HG03439 (cell line): ENCODE results near the gene CNTNAP2.
"Not testable (repeated sequence)": the region's sequence is repeated elsewhere in the genome, so short reads cannot be mapped to it uniquely, and the experiment has no call there.

Experiments used
- ATAC-seq: cut with Tn5 transposase; IDR thresholded peaks from one replicate; pipeline ENCODE4 v1.9.1; 2021; ENCODE audit warnings: mild to moderate bottlenecking, moderate library complexity; ENCODE audit not compliant: unreplicated experiment

CNTNAP2 gene

DNA sequence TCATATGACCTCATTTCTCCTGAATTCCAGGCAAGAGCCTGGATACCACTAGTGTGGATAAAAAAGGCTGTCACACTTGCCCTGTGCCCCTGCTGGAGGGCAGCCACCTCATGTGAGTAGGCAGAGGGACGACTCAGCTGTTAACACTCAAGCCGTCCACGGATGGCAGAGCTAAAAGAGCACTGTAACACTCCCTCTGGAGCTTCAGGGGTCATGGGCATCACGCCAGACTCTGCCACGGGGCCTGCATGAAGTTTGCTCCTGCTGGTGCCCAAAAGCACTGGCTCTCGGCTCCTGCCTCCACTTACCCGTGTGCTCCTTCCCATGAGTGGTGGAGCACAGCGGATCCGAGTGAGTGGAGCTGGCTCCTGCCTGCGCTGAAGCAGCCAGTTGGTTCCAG is 1554.2 kb downstream of the CNTNAP2 start:
- no peak for ATAC-seq

GRCh38 chr7:147674705-147675104 is 1558.1 kb downstream of the CNTNAP2 start:
- ATAC-seq, result no peak

- ATAC-seq, result no peak
Observed at GRCh38 chr7:147678943-147679342, 1562.3 kb downstream of the CNTNAP2 start.

- ATAC-seq, result no peak
Observed at GRCh38 chr7:147681530-147681929, 1564.9 kb downstream of the CNTNAP2 start.

GRCh38 chr7:147700702-147701101 is 1584.1 kb downstream of the CNTNAP2 start:
- ATAC-seq, result no peak

- ATAC-seq, result no peak
Observed at GRCh38 chr7:147707926-147708325, 1591.3 kb downstream of the CNTNAP2 start.

GRCh38 chr7:147708871-147709270 is 1592.3 kb downstream of the CNTNAP2 start:
- no peak for ATAC-seq

DNA sequence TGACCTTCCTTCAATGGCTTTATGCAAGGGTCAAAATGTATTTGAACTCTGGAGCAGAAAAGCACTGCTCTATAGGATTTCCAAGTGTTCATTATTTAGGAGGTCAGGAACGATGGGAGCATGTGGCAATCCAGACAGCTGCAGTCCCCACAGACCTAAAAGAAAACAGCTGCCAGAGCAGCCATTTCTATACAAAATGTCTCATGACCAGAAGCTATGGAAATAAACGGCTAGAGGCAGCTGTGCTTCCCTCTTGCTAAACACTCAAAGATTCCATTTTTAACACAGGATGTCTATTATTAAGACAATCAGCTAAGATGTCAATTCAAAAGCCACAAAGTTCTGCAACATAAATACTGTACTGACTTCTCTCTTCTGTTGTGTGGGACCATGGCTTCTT is 1594.8 kb downstream of the CNTNAP2 start:
- no peak for ATAC-seq

DNA sequence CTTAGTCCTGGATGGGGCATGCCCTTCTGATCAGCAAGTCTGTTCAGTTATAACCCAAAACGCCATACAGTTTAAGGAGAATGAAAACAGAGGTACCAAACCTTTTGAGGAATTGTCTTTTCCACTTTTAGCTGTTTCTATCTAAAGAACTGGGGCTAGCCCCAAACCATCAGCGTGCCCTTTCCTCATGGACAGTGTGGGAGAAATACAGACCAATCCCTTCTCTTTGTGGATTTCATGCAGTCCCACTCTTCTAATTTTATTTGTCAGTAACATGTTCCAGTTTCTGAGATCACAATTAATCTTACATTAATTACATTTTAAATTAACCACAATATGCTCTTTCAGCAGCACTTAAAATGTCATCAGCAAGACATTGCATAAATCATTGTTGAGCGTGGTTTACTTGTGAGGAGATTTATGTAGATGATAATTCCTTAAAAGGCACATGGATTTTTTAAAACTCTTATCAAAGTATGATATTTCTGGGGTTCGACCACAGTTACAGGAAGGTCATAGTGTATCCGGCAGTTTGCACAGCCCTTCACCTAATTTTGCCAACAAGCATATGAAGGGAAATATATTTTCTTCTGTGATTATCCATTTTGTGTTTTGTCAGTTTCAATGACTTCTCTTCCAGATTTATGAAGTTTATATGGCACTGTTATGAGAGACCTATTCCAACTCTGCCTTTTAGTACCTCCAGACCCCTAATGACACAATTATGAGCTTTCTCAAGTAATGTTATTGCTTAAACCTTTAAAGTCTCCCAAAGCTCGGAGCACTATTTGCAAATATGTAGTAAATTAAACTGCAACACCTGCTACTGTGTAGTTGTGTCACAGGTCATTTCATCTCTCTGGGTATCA is 1605.6 kb downstream of the CNTNAP2 start:
- no peak for ATAC-seq

DNA sequence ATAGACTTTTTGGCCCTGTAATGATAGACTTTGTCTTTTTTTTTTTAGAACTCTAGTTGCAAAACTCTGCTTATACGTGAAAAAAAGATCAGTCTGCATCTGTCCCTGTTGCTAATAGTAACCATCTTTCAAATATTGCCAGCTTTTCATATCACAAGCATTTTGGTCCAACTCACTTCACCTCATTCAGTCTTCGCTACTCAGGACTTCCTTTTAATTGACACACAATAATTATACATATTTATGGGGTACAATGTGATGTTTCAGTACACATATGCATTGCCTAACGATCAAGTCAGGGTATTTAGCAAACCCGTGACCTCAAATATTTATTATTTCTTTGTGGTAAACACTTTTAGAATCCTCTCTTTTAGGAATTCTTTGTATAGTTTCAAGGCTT is 1606.9 kb downstream of the CNTNAP2 start:
- ATAC-seq, result no peak

- ATAC-seq, result no peak
Observed at GRCh38 chr7:147731311-147731710, 1614.7 kb downstream of the CNTNAP2 start.

DNA sequence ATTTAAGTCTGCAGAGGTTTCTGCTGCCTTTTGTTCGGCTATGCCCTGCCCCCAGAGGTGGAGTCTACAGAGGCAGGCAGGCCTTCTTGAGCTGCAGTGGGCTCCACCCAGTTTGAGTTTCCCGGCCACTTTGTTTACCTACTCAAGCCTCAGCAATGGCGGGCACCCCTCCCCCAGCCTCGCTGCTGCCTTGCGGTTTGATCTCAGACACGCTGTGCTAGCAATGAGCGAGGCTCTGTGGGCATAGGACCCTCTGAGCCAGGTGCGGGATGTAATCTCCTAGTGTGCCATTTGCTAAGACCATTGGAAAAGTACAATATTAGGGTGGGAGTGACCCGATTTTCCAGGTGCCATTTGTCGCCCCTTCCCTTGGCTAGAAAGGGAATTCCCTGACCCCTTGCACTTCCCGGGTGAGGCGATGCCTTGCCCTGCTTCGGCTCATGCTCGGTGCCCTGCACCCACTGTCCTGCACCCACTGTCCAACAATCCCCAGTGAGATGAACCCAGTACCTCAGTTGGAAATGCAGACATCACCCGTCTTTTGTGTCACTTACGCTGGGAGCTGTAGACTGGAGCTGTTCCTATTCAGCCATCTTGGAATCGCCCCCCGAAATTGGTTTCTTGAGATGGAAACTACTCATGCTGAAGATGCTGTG is 1621.1 kb downstream of the CNTNAP2 start:
- ATAC-seq, result not testable (repeated sequence)

DNA sequence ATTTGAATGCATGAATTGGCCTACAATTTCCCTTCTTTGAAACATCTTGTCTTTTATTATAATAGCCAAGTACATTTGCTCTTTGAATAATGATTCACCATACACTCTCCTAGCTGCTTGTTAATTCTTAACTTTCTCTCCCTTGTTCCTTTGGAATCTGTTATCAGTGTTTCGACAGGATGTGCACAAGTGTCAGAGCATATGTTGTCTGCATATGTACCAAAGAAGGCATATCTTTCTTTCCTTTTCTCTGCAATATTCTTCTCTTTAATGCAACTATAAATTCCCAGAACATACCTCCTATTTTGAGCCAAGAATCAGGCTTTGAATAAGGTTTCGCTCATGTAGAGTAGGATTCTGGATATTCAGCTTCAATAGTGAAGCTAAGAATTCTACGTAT is 1625.7 kb downstream of the CNTNAP2 start:
- ATAC-seq, result no peak

DNA sequence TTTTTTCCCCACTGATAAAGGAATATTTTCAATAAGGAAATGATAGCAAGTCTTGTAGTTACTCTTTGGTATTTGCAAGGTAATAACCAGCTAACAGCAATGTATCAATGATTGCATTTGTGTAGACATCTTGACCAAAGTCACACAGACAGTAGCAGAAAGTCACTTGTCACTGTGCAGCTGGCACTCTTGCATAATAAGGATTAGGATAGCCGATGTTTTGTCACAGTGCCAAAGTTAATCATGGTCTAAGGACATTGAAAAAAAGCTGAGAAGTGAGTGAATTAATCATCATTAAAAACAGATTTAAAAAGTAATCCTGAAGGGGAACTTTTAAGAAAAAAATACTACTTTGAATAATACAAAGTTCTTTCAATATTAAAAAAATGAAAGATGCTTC is 1639.7 kb downstream of the CNTNAP2 start:
- no peak for ATAC-seq

- ATAC-seq, result no peak
Observed at GRCh38 chr7:147759327-147759943, 1642.8 kb downstream of the CNTNAP2 start.

GRCh38 chr7:147765301-147765700 is 1648.7 kb downstream of the CNTNAP2 start:
- ATAC-seq, result no peak

GRCh38 chr7:147771344-147771743 is 1654.7 kb downstream of the CNTNAP2 start:
- no peak for ATAC-seq

DNA sequence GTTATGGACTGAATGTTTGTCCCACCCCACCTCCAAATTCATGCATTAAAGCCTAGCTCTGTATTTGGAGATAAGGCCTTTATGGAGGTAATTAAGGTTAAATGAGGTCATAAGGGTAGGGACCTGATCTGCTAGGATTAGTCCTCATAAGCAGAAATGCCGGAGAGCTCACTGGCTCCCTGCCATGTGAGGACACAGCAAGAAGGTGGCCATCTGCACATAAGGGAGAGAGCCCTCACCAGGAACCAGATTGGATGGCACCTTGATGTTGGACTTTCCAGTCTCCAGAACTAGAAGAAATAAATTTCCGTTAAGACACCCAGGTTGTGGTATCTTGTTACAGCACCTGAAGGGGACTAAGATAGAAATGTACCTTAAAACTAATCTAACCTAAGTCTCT is 1657.9 kb downstream of the CNTNAP2 start:
- ATAC-seq, result no peak

- ATAC-seq, result no peak
Observed at GRCh38 chr7:147775516-147776284, 1659.1 kb downstream of the CNTNAP2 start.

DNA sequence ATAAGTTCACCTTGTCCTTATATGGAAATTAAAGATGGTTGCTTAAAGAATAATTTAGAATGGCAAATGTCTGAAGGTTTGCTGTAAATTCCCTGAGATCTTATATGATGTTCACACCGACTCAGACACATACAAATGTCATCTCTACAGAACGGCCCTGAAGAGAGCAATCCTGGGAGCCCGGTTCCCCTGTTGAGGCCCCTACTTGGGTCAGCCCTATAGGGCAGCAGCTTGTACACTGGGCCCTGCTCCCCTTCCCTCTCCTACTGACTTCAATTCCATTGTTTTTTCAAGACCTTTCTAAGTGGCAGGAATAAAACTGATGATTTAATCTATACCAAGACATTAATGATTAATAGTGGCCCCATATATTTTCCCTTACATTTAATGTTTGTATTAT is 1660.7 kb downstream of the CNTNAP2 start:
- no peak for ATAC-seq

GRCh38 chr7:147779949-147780348 is 1663.3 kb downstream of the CNTNAP2 start:
- no peak for ATAC-seq
